Astrocyte (in vitro differentiated cells and primary cell): ENCODE data around the gene KCNAB3. TPM values are rescaled to one million over a fixed set of nuclear protein-coding genes. Genes with fewer than 3 reads are reported as not detected.

Experiments used
- DNase-seq: peaks from one replicate; pipeline ENCODE4 v3.0.0-alpha.2; 2010; ENCODE audit warnings: low read depth
- FAIRE-seq: peaks from 2 replicates; lab custom pipeline; 2011; peaks lifted over from hg19 to GRCh38; lab: Jason Lieb, UNC
- H2AFZ ChIP-seq: 2 replicates; pipeline ENCODE4 v1.6.0; 2012; ENCODE audit warnings: low read depth, low read length, inconsistent platforms
- H3K27ac ChIP-seq: 2 replicates; pipeline ENCODE4 v1.5.1; 2011; ENCODE audit warnings: low read depth, low read length, inconsistent platforms
- H3K27me3 ChIP-seq: 2 replicates; pipeline ENCODE4 v1.6.0; 2011; ENCODE audit warnings: low read length, inconsistent platforms; ENCODE audit not compliant: insufficient read depth
- H3K36me3 ChIP-seq: 2 replicates; pipeline ENCODE4 v1.5.1; 2011; ENCODE audit warnings: low read length, inconsistent platforms; ENCODE audit not compliant: insufficient read depth
- H3K4me1 ChIP-seq: 2 replicates; pipeline ENCODE4 v1.5.1; 2011; ENCODE audit warnings: low read length, inconsistent platforms; ENCODE audit not compliant: insufficient read depth
- H3K4me2 ChIP-seq: 2 replicates; pipeline ENCODE4 v1.6.0; 2012; ENCODE audit warnings: low read length, inconsistent platforms
- H3K4me3 ChIP-seq: 2 replicates; pipeline ENCODE4 v1.5.1; 2011; ENCODE audit warnings: low read depth, mild to moderate bottlenecking, low read length, inconsistent platforms; ENCODE audit not compliant: insufficient read depth
- H3K79me2 ChIP-seq: 2 replicates; pipeline ENCODE4 v1.6.0; 2012; ENCODE audit warnings: mild to moderate bottlenecking, low read length, inconsistent platforms; ENCODE audit not compliant: insufficient read depth
- H3K9ac ChIP-seq: 2 replicates; pipeline ENCODE4 v1.6.0; 2012; ENCODE audit warnings: mild to moderate bottlenecking, low read length, inconsistent platforms
- H3K9me3 ChIP-seq: 2 replicates; pipeline ENCODE4 v1.5.1; 2012; ENCODE audit warnings: low read depth, mild to moderate bottlenecking, low read length, inconsistent platforms; ENCODE audit not compliant: insufficient read depth
- H4K20me1 ChIP-seq: 2 replicates; pipeline ENCODE4 v1.6.0; 2012; ENCODE audit warnings: low read length, inconsistent platforms; ENCODE audit not compliant: insufficient read depth
- H3K27ac Mint-ChIP-seq: one replicate; pipeline ENCODE4 v1.8.0; 2021; ENCODE audit warnings: mild to moderate bottlenecking, mixed read lengths; ENCODE audit not compliant: unreplicated experiment
- H3K27me3 Mint-ChIP-seq: one replicate; pipeline ENCODE4 v1.8.0; 2021; ENCODE audit warnings: low read depth, mixed read lengths; ENCODE audit not compliant: unreplicated experiment
- H3K36me3 Mint-ChIP-seq: one replicate; pipeline ENCODE4 v1.8.0; 2021; ENCODE audit warnings: low read depth, mixed read lengths; ENCODE audit not compliant: unreplicated experiment
- H3K4me1 Mint-ChIP-seq: one replicate; pipeline ENCODE4 v1.8.0; 2021; ENCODE audit warnings: low read depth, mixed read lengths; ENCODE audit not compliant: unreplicated experiment
- H3K4me3 Mint-ChIP-seq: one replicate; pipeline ENCODE4 v1.8.0; 2021; ENCODE audit warnings: mild to moderate bottlenecking, moderate library complexity, mixed read lengths; ENCODE audit not compliant: unreplicated experiment
- H3K9me3 Mint-ChIP-seq: one replicate; pipeline ENCODE4 v1.8.0; 2021; ENCODE audit warnings: mild to moderate bottlenecking, mixed read lengths; ENCODE audit not compliant: unreplicated experiment
- CTCF ChIP-seq: IDR thresholded peaks from 2 replicates; pipeline ENCODE4 v1.5.1; 2011; ENCODE audit warnings: low read depth, mild to moderate bottlenecking, inconsistent platforms, low read length, moderate library complexity; ENCODE audit not compliant: insufficient read depth
- EZH2 ChIP-seq: IDR thresholded peaks from 2 replicates; pipeline ENCODE4 v1.6.1; 2012; ENCODE audit warnings: mild to moderate bottlenecking, low read length, inconsistent platforms; ENCODE audit not compliant: insufficient read depth
- total RNA-seq: library from RNA; stranded (reverse); gene quantifications from 2 replicates; pipeline ENCODE4 v1.2.1, GENCODE V29; 2021

The KCNAB3 gene
- total RNA-seq, 1 donor from 2014 or later: 1.4 TPM

GRCh38 chr17:7971651-7972050, 42.0 kb upstream of the KCNAB3 start:
- H3K4me1 ChIP-seq: no peaks in the 10 kb centered on the region
- H3K27me3 ChIP-seq: no peaks in the 10 kb centered on the region
- DNase-seq: no peak
- no peak overlapping the region for H3K27ac ChIP-seq
- FAIRE-seq: no peak
- H3K36me3 Mint-ChIP-seq: peaks cover under 1% of the 10 kb centered on the region
- H3K9me3 ChIP-seq: peaks cover 9% of the 10 kb centered on the region
- H3K4me1 Mint-ChIP-seq: no peaks in the 10 kb centered on the region
- H3K9me3 Mint-ChIP-seq: peaks cover 14% of the 10 kb centered on the region
- H4K20me1 ChIP-seq: no peaks in the 10 kb centered on the region
- TF ChIP-seq EZH2: no peak
- no peak for TF ChIP-seq CTCF
- no peak overlapping the region for H3K9ac ChIP-seq
- H3K27ac Mint-ChIP-seq: no peak overlapping the region
- no peak overlapping the region for H3K4me3 ChIP-seq
- H3K36me3 ChIP-seq: no peaks in the 10 kb centered on the region
- peaks cover 19% of the 10 kb centered on the region for H3K27me3 Mint-ChIP-seq
- no peaks in the 10 kb centered on the region for H3K79me2 ChIP-seq
- H3K4me2 ChIP-seq: no peak overlapping the region
- no peak overlapping the region for H2AFZ ChIP-seq
- no peak overlapping the region for H3K4me3 Mint-ChIP-seq

GRCh38 chr17:7969433-7969832, 39.8 kb upstream of the KCNAB3 start:
- H3K79me2 ChIP-seq: no peaks in the 10 kb centered on the region
- no peaks in the 10 kb centered on the region for H4K20me1 ChIP-seq
- H3K27ac ChIP-seq: no peak overlapping the region
- no peaks in the 10 kb centered on the region for H3K36me3 Mint-ChIP-seq
- peaks cover under 1% of the 10 kb centered on the region for H3K9me3 Mint-ChIP-seq
- no peak overlapping the region for H3K4me2 ChIP-seq
- H3K36me3 ChIP-seq: no peaks in the 10 kb centered on the region
- H3K4me1 Mint-ChIP-seq: no peaks in the 10 kb centered on the region
- H3K27me3 Mint-ChIP-seq: peaks cover 14% of the 10 kb centered on the region
- DNase-seq: no peak
- no peaks in the 10 kb centered on the region for H3K27me3 ChIP-seq
- no peak for TF ChIP-seq EZH2
- no peak for TF ChIP-seq CTCF
- no peak overlapping the region for H3K9ac ChIP-seq
- no peak overlapping the region for H3K4me3 ChIP-seq
- no peaks in the 10 kb centered on the region for H3K4me1 ChIP-seq
- peaks cover under 1% of the 10 kb centered on the region for H3K9me3 ChIP-seq
- H3K27ac Mint-ChIP-seq: no peak overlapping the region
- FAIRE-seq: no peak
- no peak overlapping the region for H3K4me3 Mint-ChIP-seq
- no peak overlapping the region for H2AFZ ChIP-seq

DNA sequence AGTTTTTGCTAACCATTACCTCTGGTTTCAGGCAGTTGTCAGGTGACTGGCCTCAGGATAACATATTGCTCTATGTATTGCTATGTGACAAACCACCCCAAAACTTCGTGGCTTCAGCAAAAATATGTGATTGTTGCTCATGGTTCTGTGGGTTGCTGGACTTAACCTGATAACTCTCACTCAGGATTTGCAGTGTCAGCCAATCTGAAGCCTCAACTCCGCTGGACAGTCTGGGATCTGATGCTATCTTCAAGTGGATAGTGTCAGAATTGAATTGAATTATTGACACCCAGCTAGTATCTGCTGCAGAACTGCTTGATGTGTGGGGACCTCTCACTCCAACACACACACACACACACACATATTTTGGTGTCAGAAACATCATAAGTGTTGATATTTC, 38.1 kb upstream of the KCNAB3 start:
- H3K27me3 Mint-ChIP-seq: peaks cover 14% of the 10 kb centered on the region

More for the DNA sequence above, 38.1 kb upstream of the KCNAB3 start:
- no peak overlapping the region for H3K9ac ChIP-seq
- H3K27me3 ChIP-seq: no peaks in the 10 kb centered on the region
- FAIRE-seq (no peak), DNase-seq (no peak)
- no peaks in the 10 kb centered on the region for H3K36me3 Mint-ChIP-seq
- H3K4me3 ChIP-seq: no peak overlapping the region
- no peaks in the 10 kb centered on the region for H4K20me1 ChIP-seq
- H3K4me2 ChIP-seq: no peak overlapping the region
- H3K27ac ChIP-seq: no peak overlapping the region
- no peak overlapping the region for H2AFZ ChIP-seq
- TF ChIP-seq EZH2: no peak
- TF ChIP-seq CTCF: no peak
- no peak overlapping the region for H3K27ac Mint-ChIP-seq
- H3K9me3 Mint-ChIP-seq: no peaks in the 10 kb centered on the region
- no peaks in the 10 kb centered on the region for H3K9me3 ChIP-seq
- H3K36me3 ChIP-seq: no peaks in the 10 kb centered on the region
- H3K79me2 ChIP-seq: no peaks in the 10 kb centered on the region
- no peak overlapping the region for H3K4me3 Mint-ChIP-seq
- no peaks in the 10 kb centered on the region for H3K4me1 Mint-ChIP-seq
- H3K4me1 ChIP-seq: no peaks in the 10 kb centered on the region
